Keratinocyte (primary cell): Measurements from ENCODE around the gene APOL1. TPM values are rescaled to one million over a fixed set of nuclear protein-coding genes. Genes with fewer than 3 reads are reported as not detected.

Source experiments
- DNase-seq: peaks from one replicate; pipeline ENCODE4 v3.0.0-alpha.2; 2011; ENCODE audit warnings: low read depth, missing footprints, low spot score
- FAIRE-seq: peaks from 2 replicates; lab custom pipeline; 2011; peaks lifted over from hg19 to GRCh38; lab: Jason Lieb, UNC
- H2AFZ ChIP-seq: 2 replicates; pipeline ENCODE4 v1.6.0; 2012; ENCODE audit warnings: low read length, control low read depth, inconsistent platforms; ENCODE audit not compliant: control insufficient read depth
- H3K27ac ChIP-seq: 2 replicates; pipeline ENCODE4 v1.5.1; 2011; ENCODE audit warnings: low read length; ENCODE audit not compliant: control insufficient read depth, insufficient read depth
- H3K27me3 ChIP-seq: 3 replicates; pipeline ENCODE4 v1.6.0; 2011; ENCODE audit warnings: low read length; ENCODE audit not compliant: control insufficient read depth, insufficient read depth; ENCODE audit errors: extremely low read depth
- H3K36me3 ChIP-seq, 2 experiments: 2 replicates in 1 of 2; 3 replicates in 1 of 2; pipeline ENCODE4 v1.5.1; 2011; ENCODE audit warnings: low read length in 2 of 2, mild to moderate bottlenecking in 1 of 2; ENCODE audit not compliant: control insufficient read depth in 2 of 2, insufficient read depth in 2 of 2; ENCODE audit errors: extremely low read depth in 1 of 2
- H3K4me1 ChIP-seq: 3 replicates; pipeline ENCODE4 v1.5.1; 2011; ENCODE audit warnings: low read length; ENCODE audit not compliant: control insufficient read depth, insufficient read depth; ENCODE audit errors: extremely low read depth
- H3K4me2 ChIP-seq: 3 replicates; pipeline ENCODE4 v1.6.0; 2011; ENCODE audit warnings: low read depth, low read length; ENCODE audit not compliant: control insufficient read depth, insufficient read depth; ENCODE audit errors: extremely low read depth
- H3K4me3 ChIP-seq, 3 experiments: fragments of 200-600 bp in 1 of 3; sonication (generic) in 1 of 3; 2 replicates in 2 of 3; 3 replicates in 1 of 3; pipeline ENCODE4 v1.5.1; 2011 to 2016; ENCODE audit warnings: low read length in 3 of 3, mild to moderate bottlenecking in 3 of 3, control low read depth in 2 of 3, inconsistent platforms in 1 of 3, low read depth in 1 of 3, mixed read lengths in 1 of 3, mixed run types in 1 of 3, moderate library complexity in 1 of 3; ENCODE audit not compliant: control insufficient read depth in 2 of 3, insufficient read depth in 2 of 3; ENCODE audit errors: extremely low read depth in 1 of 3
- H3K79me2 ChIP-seq: 2 replicates; pipeline ENCODE4 v1.6.0; 2012; ENCODE audit warnings: low read length; ENCODE audit not compliant: control insufficient read depth, insufficient read depth
- H3K9ac ChIP-seq: 3 replicates; pipeline ENCODE4 v1.6.0; 2011; ENCODE audit warnings: low read length; ENCODE audit not compliant: control insufficient read depth, insufficient read depth; ENCODE audit errors: extremely low read depth
- H3K9me1 ChIP-seq: 3 replicates; pipeline ENCODE4 v1.6.0; 2011; ENCODE audit warnings: low read length; ENCODE audit not compliant: control insufficient read depth, insufficient read depth; ENCODE audit errors: extremely low read depth
- H3K9me3 ChIP-seq: 2 replicates; pipeline ENCODE4 v1.5.1; 2012; ENCODE audit warnings: low read depth, low read length; ENCODE audit not compliant: control insufficient read depth
- H4K20me1 ChIP-seq: 3 replicates; pipeline ENCODE4 v1.6.0; 2011; ENCODE audit warnings: low read length; ENCODE audit not compliant: control insufficient read depth, insufficient read depth; ENCODE audit errors: extremely low read depth
- CTCF ChIP-seq, 3 experiments: IDR thresholded peaks in 1 of 3; conservative IDR thresholded peaks in 1 of 3; optimal IDR thresholded peaks in 1 of 3; 2 replicates in 2 of 3; 3 replicates in 1 of 3; pipeline versions ENCODE3 to v1.5.1; 2011; ENCODE audit warnings: low read length in 3 of 3, mild to moderate bottlenecking in 3 of 3, moderate library complexity in 2 of 3, control low read depth in 1 of 3, inconsistent platforms in 1 of 3; ENCODE audit not compliant: insufficient read depth in 2 of 3; ENCODE audit errors: extremely low read depth in 1 of 3
- EZH2 ChIP-seq: IDR thresholded peaks from one replicate; pipeline ENCODE4 v1.6.1; 2012; ENCODE audit warnings: inconsistent platforms, mild to moderate bottlenecking, low read length, moderate library complexity
- dilution Hi-C: fragments of 300-500 bp; cut with MboI; formaldehyde crosslinking; loops from one replicate; pipeline ENCODE4 v1.7.0; 2020; ENCODE audit warnings: low sequenced_read_pairs; ENCODE audit not compliant: extremely low pct_ligation_motif_present
- polyA plus RNA-seq, 5 experiments: library from polyadenylated mRNA; depleted of rRNA in 3 of 5; stranded (reverse) in 3 of 5; stranded (forward) in 1 of 5; unstranded in 1 of 5; fragments of >200 nt; gene quantifications; 1 replicate in 1 of 5; 2 replicates in 3 of 5; 3 replicates in 1 of 5; pipeline versions ENCODE4 v1.2.1 to v1.2.3, GENCODE V29; 2011 to 2012; ENCODE audit warnings: missing spikeins in 2 of 5, low read depth in 1 of 5, low replicate concordance in 1 of 5

Gene APOL1
- polyA plus RNA-seq, 1 donor (not counting 4 experiments of a cell fraction or from before 2014, with no cell fraction given), result 3.0 TPM

- H3K27me3 ChIP-seq, result peaks cover 22% of the 10 kb centered on the region
- dilution Hi-C loops, result no loop called here
- H3K4me2 ChIP-seq, result no peak overlapping the region
- H2AFZ ChIP-seq, result no peak overlapping the region
- TF ChIP-seq EZH2 (no peak), CTCF (optimal IDR thresholded peaks at IDR 0.05 in 1 of 3, IDR thresholded peaks at IDR 0.05 in 1 of 3, conservative IDR thresholded peaks at IDR 0.05 in 1 of 3; ENCODE audit: extremely low read depth in 1 of 3, insufficient read depth in 2 of 3, low read length in 3 of 3) (no peak)
- H3K27ac ChIP-seq, result no peak overlapping the region
- H3K4me1 ChIP-seq, result no peaks in the 10 kb centered on the region
- no peak overlapping the region for H3K9ac ChIP-seq
- H3K9me3 ChIP-seq, result no peaks in the 10 kb centered on the region
- H3K36me3 ChIP-seq, result no peaks in the 10 kb centered on the region
- H3K4me3 ChIP-seq, result no peak overlapping the region
- no peaks in the 10 kb centered on the region for H4K20me1 ChIP-seq
- no peak for DNase-seq
- H3K9me1 ChIP-seq, result no peaks in the 10 kb centered on the region
- no peak for FAIRE-seq
- no peaks in the 10 kb centered on the region for H3K79me2 ChIP-seq
Observed at GRCh38 chr22:36213586-36213985, 39.3 kb upstream of the APOL1 start.

GRCh38 chr22:36215981-36216380 is 37.0 kb upstream of the APOL1 start:
- Histone ChIP-seq H3K4me3 (no peak overlapping the region), H3K9me1 (no peaks in the 10 kb centered on the region), H3K9ac (no peak overlapping the region), H3K4me1 (no peaks in the 10 kb centered on the region), H3K4me2 (no peak overlapping the region), H3K9me3 (no peaks in the 10 kb centered on the region), H3K27me3 (peaks cover 12% of the 10 kb centered on the region), H3K27ac (no peak overlapping the region), H2AFZ (no peak overlapping the region), H3K36me3 (no peaks in the 10 kb centered on the region), H3K79me2 (no peaks in the 10 kb centered on the region), H4K20me1 (no peaks in the 10 kb centered on the region)
- dilution Hi-C loops, result no loop called here
- DNase-seq (no peak), FAIRE-seq (no peak)
- TF ChIP-seq CTCF (optimal IDR thresholded peaks at IDR 0.05 in 1 of 3, IDR thresholded peaks at IDR 0.05 in 1 of 3, conservative IDR thresholded peaks at IDR 0.05 in 1 of 3; ENCODE audit: extremely low read depth in 1 of 3, insufficient read depth in 2 of 3, low read length in 3 of 3), result no peak
- TF ChIP-seq EZH2, result no peak
